HEK293 (cell line): ENCODE results near the gene BDKRB2.

Experiments used
- CTCF ChIA-PET: fragments of 350-600 bp; formaldehyde crosslinking; extraction: SDS; loops from one replicate; lab custom pipeline; 2021; ENCODE audit warnings: antibody characterized with exemption; lab: Yijun Ruan, JAX
- POLR2A ChIA-PET: fragments of 300-600 bp; formaldehyde crosslinking; extraction: SDS; loops from one replicate; lab custom pipeline; 2020; ENCODE audit warnings: antibody characterized with exemption, inconsistent platforms; lab: Yijun Ruan, JAX
- H3K27ac ChIP-seq: fragments of 200-500 bp; sonication (Bioruptor generic); 2 replicates; pipeline ENCODE4 v1.5.1; 2014; ENCODE audit warnings: low read depth, low read length, control low read depth, inconsistent platforms; ENCODE audit errors: extremely low read depth
- H3K36me3 ChIP-seq, 2 experiments: fragments of 200-500 bp in 1 of 2; sonication (Bioruptor generic) in 1 of 2; 1 replicate in 1 of 2; 2 replicates in 1 of 2; pipeline ENCODE4 v1.5.1; 2014 to 2017; ENCODE audit warnings: inconsistent platforms in 2 of 2, low read length in 2 of 2; ENCODE audit not compliant: control insufficient read depth in 2 of 2, insufficient read depth in 1 of 2
- H3K4me1 ChIP-seq: fragments of 200-500 bp; sonication (Bioruptor generic); 2 replicates; pipeline ENCODE4 v1.5.1; 2014; ENCODE audit warnings: mild to moderate bottlenecking, low read length, inconsistent platforms; ENCODE audit not compliant: control insufficient read depth, insufficient read depth
- H3K4me3 ChIP-seq: 2 replicates; pipeline ENCODE4 v1.5.1; 2011; ENCODE audit warnings: low read depth, mild to moderate bottlenecking, control low read depth, low read length, moderate library complexity
- H3K9me3 ChIP-seq: fragments of 200-500 bp; sonication (Bioruptor generic); 2 replicates; pipeline ENCODE4 v1.5.1; 2014; ENCODE audit warnings: low read depth, low read length, inconsistent platforms; ENCODE audit not compliant: control insufficient read depth, insufficient read depth
- IKZF3 ChIP-seq: fragments of 450-650 bp; IDR thresholded peaks from 2 replicates; pipeline ENCODE4 v1.5.0; 2018; ENCODE audit warnings: missing biosample characterization, mild to moderate bottlenecking, missing genetic modification characterization, moderate library complexity
- INSM2 ChIP-seq: fragments of 450-650 bp; formaldehyde crosslinking; IDR thresholded peaks from 2 replicates; pipeline ENCODE4 v1.5.1; 2016; ENCODE audit warnings: missing biosample characterization, missing genetic modification characterization
- SETDB1 ChIP-seq: IDR thresholded peaks from one replicate; pipeline ENCODE4 v1.6.1; 2017; ENCODE audit warnings: mild to moderate bottlenecking, low read length, moderate library complexity, mixed read lengths; ENCODE audit not compliant: insufficient read length
- TSHZ1 ChIP-seq: fragments of 450-650 bp; formaldehyde crosslinking; IDR thresholded peaks from 2 replicates; pipeline ENCODE4 v1.5.1; 2016; ENCODE audit warnings: missing biosample characterization, missing genetic modification characterization, borderline replicate concordance
- ZBTB17 ChIP-seq: fragments of 450-650 bp; formaldehyde crosslinking; IDR thresholded peaks from 2 replicates; pipeline ENCODE4 v1.5.1; 2016; ENCODE audit warnings: missing biosample characterization, missing genetic modification characterization
- ZBTB21 ChIP-seq: fragments of 450-650 bp; formaldehyde crosslinking; IDR thresholded peaks from 2 replicates; pipeline ENCODE4 v1.5.1; 2017; ENCODE audit warnings: missing biosample characterization, missing genetic modification characterization
- ZBTB26 ChIP-seq: fragments of 450-650 bp; formaldehyde crosslinking; optimal IDR thresholded peaks from 2 replicates; pipeline ENCODE3; 2016; ENCODE audit warnings: missing biosample characterization, mild to moderate bottlenecking, missing genetic modification characterization
- ZBTB44 ChIP-seq: fragments of 450-650 bp; IDR thresholded peaks from 2 replicates; pipeline ENCODE4 v1.5.1; 2018; ENCODE audit warnings: missing biosample characterization, mild to moderate bottlenecking, missing genetic modification characterization
- ZBTB6 ChIP-seq: fragments of 450-650 bp; formaldehyde crosslinking; IDR thresholded peaks from 2 replicates; pipeline ENCODE4 v1.5.1; 2017; ENCODE audit warnings: missing biosample characterization, missing genetic modification characterization
- ZFHX2 ChIP-seq: fragments of 450-650 bp; formaldehyde crosslinking; conservative IDR thresholded peaks from 2 replicates; pipeline ENCODE4 v1.5.1; 2016; ENCODE audit warnings: missing biosample characterization, missing genetic modification characterization
- ZNF146 ChIP-seq: fragments of 450-650 bp; formaldehyde crosslinking; IDR thresholded peaks from 2 replicates; pipeline ENCODE4 v1.5.1; 2016; ENCODE audit warnings: missing biosample characterization, missing genetic modification characterization
- ZNF362 ChIP-seq: fragments of 450-650 bp; formaldehyde crosslinking; IDR thresholded peaks from 2 replicates; pipeline ENCODE4 v1.5.1; 2016; ENCODE audit warnings: missing biosample characterization, missing genetic modification characterization
- ZNF521 ChIP-seq: fragments of 450-650 bp; formaldehyde crosslinking; IDR thresholded peaks from 2 replicates; pipeline ENCODE4 v1.5.1; 2017; ENCODE audit warnings: missing biosample characterization, mild to moderate bottlenecking, missing genetic modification characterization
- ZNF529 ChIP-seq: fragments of 450-650 bp; formaldehyde crosslinking; IDR thresholded peaks from 2 replicates; pipeline ENCODE4 v1.5.1; 2017; ENCODE audit warnings: missing genetic modification characterization, missing biosample characterization; ENCODE audit not compliant: insufficient replicate concordance
- ZNF623 ChIP-seq: fragments of 450-650 bp; formaldehyde crosslinking; IDR thresholded peaks from 2 replicates; pipeline ENCODE4 v1.5.1; 2016; ENCODE audit warnings: missing biosample characterization, missing genetic modification characterization
- ZNF654 ChIP-seq: fragments of 450-650 bp; formaldehyde crosslinking; IDR thresholded peaks from 2 replicates; pipeline ENCODE4 v1.5.1; 2016; ENCODE audit warnings: low read depth, missing biosample characterization, missing genetic modification characterization
- ZNF677 ChIP-seq: fragments of 450-650 bp; IDR thresholded peaks from 2 replicates; pipeline ENCODE4 v1.5.0; 2018; ENCODE audit warnings: missing biosample characterization, mild to moderate bottlenecking, missing genetic modification characterization, moderate library complexity
- ZNF776 ChIP-seq: fragments of 450-650 bp; formaldehyde crosslinking; IDR thresholded peaks from 2 replicates; pipeline ENCODE4 v1.5.0; 2017; ENCODE audit warnings: missing biosample characterization, missing genetic modification characterization, borderline replicate concordance
- ZNF843 ChIP-seq: fragments of 450-650 bp; formaldehyde crosslinking; IDR thresholded peaks from 2 replicates; pipeline ENCODE4 v1.5.1; 2016; ENCODE audit warnings: missing biosample characterization, missing genetic modification characterization
- ZSCAN30 ChIP-seq: fragments of 450-650 bp; IDR thresholded peaks from 2 replicates; pipeline ENCODE4 v1.5.1; 2018; ENCODE audit warnings: missing biosample characterization, mild to moderate bottlenecking, missing genetic modification characterization, moderate library complexity

BDKRB2 gene

GRCh38 chr14:96256407-96256806 is 51.8 kb downstream of the BDKRB2 start:
- Histone ChIP-seq H3K9me3 (no peaks in the 10 kb centered on the region), H3K36me3 (no peaks in the 10 kb centered on the region), H3K4me3 (no peak overlapping the region), H3K4me1 (no peaks in the 10 kb centered on the region), H3K27ac (no peak overlapping the region)
- POLR2A ChIA-PET, result no interaction called here
- no peak for TF ChIP-seq ZNF521 (tag by site-specific recombination)
- no peak for TF ChIP-seq INSM2 (tag by site-specific recombination)
- TF ChIP-seq SETDB1, result no peak
- no peak for TF ChIP-seq ZNF623 (tag by site-specific recombination)
- TF ChIP-seq ZBTB21 (tag by site-specific recombination), result no peak
- no peak for TF ChIP-seq ZBTB6 (tag by site-specific recombination)
- no peak for TF ChIP-seq ZBTB44 (tag by site-specific recombination)
- no peak for TF ChIP-seq ZNF843 (tag by site-specific recombination)
- TF ChIP-seq IKZF3 (tag by site-specific recombination), result no peak
- no peak for TF ChIP-seq ZNF146
- TF ChIP-seq ZNF654 (tag by site-specific recombination), result no peak
- TF ChIP-seq ZFHX2, result no peak
- no peak for TF ChIP-seq ZNF362 (tag by site-specific recombination)
- TF ChIP-seq ZSCAN30 (tag by site-specific recombination), result no peak
- TF ChIP-seq ZBTB26, result no peak
- TF ChIP-seq ZNF529 (tag by site-specific recombination), result no peak
- CTCF ChIA-PET, result interaction anchor here (1.3 kb wide), 1 partner anchor 18 kb away, joined by 3 read pairs; no protein-coding TSS in a partner anchor

GRCh38 chr14:96257056-96257455 is 52.4 kb downstream of the BDKRB2 start:
- TF ChIP-seq TSHZ1 (tag by site-specific recombination) (no peak), ZNF776 (tag by site-specific recombination) (no peak), ZBTB17 (tag by site-specific recombination) (no peak), ZNF677 (tag by site-specific recombination) (no peak)
- TF ChIP-seq, all 188 proteins: peak for 0
- no peaks in the 10 kb centered on the region for H3K9me3 ChIP-seq
- no peak overlapping the region for H3K27ac ChIP-seq
- ChIA-PET POLR2A (no interaction called here), CTCF (interaction anchor here (1.3 kb wide), 1 partner anchor 18 kb away, joined by 3 read pairs; no protein-coding TSS in a partner anchor)
- no peak overlapping the region for H3K4me3 ChIP-seq
- H3K4me1 ChIP-seq, result no peaks in the 10 kb centered on the region
- H3K36me3 ChIP-seq, result no peaks in the 10 kb centered on the region
